ENCODE results near the gene FILIP1L. TPM values are rescaled to one million over a fixed set of nuclear protein-coding genes. Genes with fewer than 3 reads are reported as not detected.

FILIP1L gene
- total RNA-seq, 1 donor from 2014 or later = 19.4 TPM

GRCh38 chr3:99947356-99947755, 166.9 kb downstream of the FILIP1L start:
- no peak for TF ChIP-seq CTCF (IDR thresholded peaks at IDR 0.05; ENCODE audit: unreplicated experiment)
- no peaks in the 10 kb centered on the region for H3K9me3 Mint-ChIP-seq (ENCODE audit: low read depth)
- peaks cover 58% of the 10 kb centered on the region for H3K4me1 Mint-ChIP-seq (ENCODE audit: low read depth)
- H3K27ac Mint-ChIP-seq = no peak overlapping the region
- DNase-seq (ENCODE audit: low spot score, unreplicated experiment) = no peak
- no peak overlapping the region for H3K4me3 Mint-ChIP-seq (ENCODE audit: low read depth)
- no peaks in the 10 kb centered on the region for H3K36me3 Mint-ChIP-seq (ENCODE audit: insufficient read depth)
- no peaks in the 10 kb centered on the region for H3K27me3 Mint-ChIP-seq

DNA sequence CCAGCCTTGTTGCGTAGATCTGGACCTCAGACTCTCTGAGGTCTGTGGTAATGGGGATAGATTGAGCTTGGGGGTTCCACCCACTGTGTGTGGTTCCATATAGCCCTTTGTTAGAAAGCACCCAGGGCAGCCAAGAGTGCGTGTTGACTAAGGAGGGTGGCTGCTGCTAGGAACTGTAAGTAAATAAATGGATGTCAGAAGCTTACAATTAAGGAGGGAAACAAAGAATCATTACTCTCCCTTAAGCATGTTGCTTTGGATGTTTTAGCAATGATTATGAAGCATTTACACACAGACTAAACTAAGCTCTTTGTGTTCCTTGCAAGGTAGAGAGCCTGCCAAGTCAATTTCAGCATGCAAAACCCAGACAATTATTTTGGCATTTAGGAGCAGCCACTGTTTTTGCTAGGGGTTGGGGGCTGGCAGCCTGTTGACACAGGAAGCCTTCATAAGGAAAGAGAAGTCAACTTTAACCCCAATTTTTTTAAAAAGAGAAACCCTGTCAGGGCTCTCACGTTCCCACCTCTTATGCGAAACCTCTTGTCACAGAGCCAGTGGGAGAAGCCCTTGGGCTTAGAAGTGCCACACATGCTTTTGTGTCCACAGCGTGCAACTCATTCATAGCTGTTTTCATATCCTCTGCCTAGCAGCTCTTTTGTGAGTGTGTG, 168.8 kb downstream of the FILIP1L start:
- peak overlapping the region; percentile 8 for H3K4me3 Mint-ChIP-seq (ENCODE audit: low read depth)

DNA sequence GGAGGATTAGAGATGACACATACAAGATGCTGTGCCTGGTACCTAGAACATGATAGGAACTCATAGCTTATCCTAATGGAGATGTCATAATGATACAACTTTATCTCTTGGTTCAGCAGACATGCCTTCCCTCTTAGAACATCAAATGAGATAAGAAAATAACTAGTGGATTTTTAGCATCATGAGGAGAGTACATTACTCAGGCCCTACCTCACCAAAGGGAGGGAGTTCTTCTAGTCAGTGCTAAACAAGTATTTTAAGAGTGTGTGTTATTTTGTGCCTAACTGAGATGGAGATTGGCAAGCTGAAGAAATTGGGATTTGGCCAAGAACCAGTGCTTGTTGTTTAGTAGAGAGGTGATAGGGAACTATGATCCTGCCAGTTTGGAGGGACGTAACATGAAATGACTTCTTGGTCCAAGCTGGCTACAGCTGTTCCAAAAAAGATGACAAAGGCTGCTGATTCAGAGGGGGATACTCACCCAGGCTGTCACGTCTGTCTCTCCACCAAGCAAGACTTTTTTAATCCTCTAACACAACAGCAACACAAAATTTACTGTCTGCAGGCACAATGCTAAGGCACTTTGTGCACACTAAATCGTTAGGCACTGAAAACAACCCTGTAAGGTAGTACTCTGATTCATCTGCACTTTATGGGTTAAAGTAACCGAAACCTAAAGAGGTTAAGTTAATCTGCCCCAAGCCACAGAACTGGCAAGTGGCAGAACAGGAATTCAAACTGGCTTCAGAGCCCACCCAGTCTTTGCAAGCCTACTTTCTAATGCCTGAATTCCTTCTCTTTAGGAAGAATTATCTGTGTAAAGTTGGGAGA, 170.2 kb downstream of the FILIP1L start:
- H3K4me3 Mint-ChIP-seq (ENCODE audit: low read depth) = no peak overlapping the region
- no peak for TF ChIP-seq CTCF (IDR thresholded peaks at IDR 0.05; ENCODE audit: unreplicated experiment)

More for the DNA sequence above, 168.8 kb downstream of the FILIP1L start:
- no peak for TF ChIP-seq CTCF (IDR thresholded peaks at IDR 0.05; ENCODE audit: unreplicated experiment)
- peaks cover 1% of the 10 kb centered on the region for H3K36me3 Mint-ChIP-seq (ENCODE audit: insufficient read depth)
- H3K9me3 Mint-ChIP-seq (ENCODE audit: low read depth) = no peaks in the 10 kb centered on the region
- no peak for DNase-seq (ENCODE audit: low spot score, unreplicated experiment)
- H3K27me3 Mint-ChIP-seq = no peaks in the 10 kb centered on the region
- H3K27ac Mint-ChIP-seq = peak overlapping the region; percentile 88
- H3K4me1 Mint-ChIP-seq (ENCODE audit: low read depth) = peaks cover 50% of the 10 kb centered on the region

GRCh38 chr3:99941211-99941610, 173.1 kb downstream of the FILIP1L start:
- H3K4me3 Mint-ChIP-seq (ENCODE audit: low read depth) = no peak overlapping the region
- peak overlapping the region; percentile 58 for H3K27ac Mint-ChIP-seq
- peaks cover 1% of the 10 kb centered on the region for H3K36me3 Mint-ChIP-seq (ENCODE audit: insufficient read depth)
- no peaks in the 10 kb centered on the region for H3K27me3 Mint-ChIP-seq
- no peaks in the 10 kb centered on the region for H3K9me3 Mint-ChIP-seq (ENCODE audit: low read depth)
- DNase-seq (ENCODE audit: low spot score, unreplicated experiment) = no peak
- peaks cover 49% of the 10 kb centered on the region for H3K4me1 Mint-ChIP-seq (ENCODE audit: low read depth)
- TF ChIP-seq CTCF (IDR thresholded peaks at IDR 0.05; ENCODE audit: unreplicated experiment) = no peak

More for the DNA sequence above, 170.2 kb downstream of the FILIP1L start:
- no peak for DNase-seq (ENCODE audit: low spot score, unreplicated experiment)
- H3K27ac Mint-ChIP-seq = peak overlapping the region; percentile 88
- no peaks in the 10 kb centered on the region for H3K9me3 Mint-ChIP-seq (ENCODE audit: low read depth)
- peaks cover 47% of the 10 kb centered on the region for H3K4me1 Mint-ChIP-seq (ENCODE audit: low read depth)
- H3K36me3 Mint-ChIP-seq (ENCODE audit: insufficient read depth) = peaks cover 1% of the 10 kb centered on the region
- no peaks in the 10 kb centered on the region for H3K27me3 Mint-ChIP-seq

GRCh38 chr3:99940350-99940749, 174.0 kb downstream of the FILIP1L start:
- no peak overlapping the region for H3K27ac Mint-ChIP-seq
- H3K4me1 Mint-ChIP-seq (ENCODE audit: low read depth) = peaks cover 45% of the 10 kb centered on the region
- no peaks in the 10 kb centered on the region for H3K9me3 Mint-ChIP-seq (ENCODE audit: low read depth)

More at GRCh38 chr3:99940350-99940749, 174.0 kb downstream of the FILIP1L start:
- Mint-ChIP-seq H3K36me3 (ENCODE audit: insufficient read depth) (peaks cover 1% of the 10 kb centered on the region), H3K27me3 (no peaks in the 10 kb centered on the region), H3K4me3 (ENCODE audit: low read depth) (no peak overlapping the region)
- no peak for TF ChIP-seq CTCF (IDR thresholded peaks at IDR 0.05; ENCODE audit: unreplicated experiment)
- no peak for DNase-seq (ENCODE audit: low spot score, unreplicated experiment)

All from progenitor cell of endocrine pancreas (in vitro differentiated cells).